ENCODE results near the gene LAD1. TPM values are rescaled to one million over a fixed set of nuclear protein-coding genes. Genes with fewer than 3 reads are reported as not detected.

LAD1 gene
- total and polyA plus RNA-seq, 2 of the 4 experiments (the other 2 are of a cell fraction): under 0.01 to 0.07 TPM

DNA sequence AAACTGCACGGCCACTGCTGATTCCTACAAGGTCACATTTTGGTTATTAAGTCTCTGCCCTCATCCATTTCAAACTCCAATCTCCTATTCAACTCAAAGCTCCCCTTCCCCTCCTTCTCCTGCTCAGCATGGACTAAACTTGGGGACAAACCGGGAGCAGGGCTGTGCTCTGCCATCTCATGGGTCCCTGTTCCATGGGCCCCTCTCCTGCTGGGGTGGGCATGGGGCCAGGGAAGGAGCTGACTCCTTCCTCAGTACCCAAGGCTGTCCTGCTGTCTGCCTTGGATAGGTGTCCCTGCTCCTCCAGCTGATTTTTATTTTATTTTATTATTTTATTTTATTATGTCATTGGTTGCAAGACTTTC, 48.8 kb downstream of the LAD1 start:
- H2BK5ac ChIP-seq (ENCODE audit: low read depth, low read length, poor library complexity, severe bottlenecking): no peak overlapping the region
- H4K20me1 ChIP-seq (ENCODE audit: insufficient read depth, low read length): no peaks in the 10 kb centered on the region
- ChIA-PET POLR2A (ENCODE audit: unreplicated experiment) (no interaction called here), CTCF (interaction anchor here (0.8 kb wide), 1 partner anchor 55 kb away, joined by 3 read pairs; no protein-coding TSS in a partner anchor)
- no peaks in the 10 kb centered on the region for H3K79me1 ChIP-seq (ENCODE audit: low read depth in 1 of 2, low read length in 2 of 2)
- no peak overlapping the region for H2AFZ ChIP-seq (replicated peaks; ENCODE audit: low read length, poor library complexity)
- ATAC-seq (ENCODE audit: low read depth) (no peak), DNase-seq (no peak)
- no peak overlapping the region for H2BK120ac ChIP-seq (ENCODE audit: low read depth, low read length)
- H3K9ac ChIP-seq (ENCODE audit: low read depth, low read length): no peak overlapping the region
- H2BK15ac ChIP-seq (ENCODE audit: low read depth, low read length): no peak overlapping the region
- no peak overlapping the region for H4K91ac ChIP-seq (ENCODE audit: insufficient read depth, low read depth, low read length)
- no peak overlapping the region for H2BK20ac ChIP-seq (ENCODE audit: low read depth, low read length)
- H4K5ac ChIP-seq (ENCODE audit: low read depth, low read length): no peak overlapping the region
- no peaks in the 10 kb centered on the region for H3K36me3 ChIP-seq (ENCODE audit: control insufficient read depth, insufficient read depth, low read length)
- no peak overlapping the region for H3K4me3 ChIP-seq (ENCODE audit: insufficient read depth, low read depth, low read length)
- no peak overlapping the region for H2AK5ac ChIP-seq (ENCODE audit: low read depth, low read length)
- H3K4ac ChIP-seq (ENCODE audit: low read depth, low read length): no peak overlapping the region
- H3K27ac ChIP-seq (ENCODE audit: insufficient read depth, low read length): no peak overlapping the region
- H3K23ac ChIP-seq (ENCODE audit: low read depth, low read length): no peak overlapping the region
- dilution Hi-C loops (cut with HindIII; ENCODE audit: low sequenced_read_pairs, unreplicated experiment) (no loop called here), intact Hi-C loops (cut with micrococcal nuclease) (no loop called here), in situ Hi-C loops (cut with MboI; ENCODE audit: low sequenced_read_pairs) (loop anchor here (5.0 kb wide), 1 partner anchor 88 kb away; no protein-coding TSS in a partner anchor)
- TF ChIP-seq SMC3 (IDR thresholded peaks at IDR 0.05; ENCODE audit: low read depth, low read length) (no peak), CHD1 (IDR thresholded peaks at IDR 0.05; ENCODE audit: low read depth, low read length) (no peak)
- TF ChIP-seq, protein P1, sequence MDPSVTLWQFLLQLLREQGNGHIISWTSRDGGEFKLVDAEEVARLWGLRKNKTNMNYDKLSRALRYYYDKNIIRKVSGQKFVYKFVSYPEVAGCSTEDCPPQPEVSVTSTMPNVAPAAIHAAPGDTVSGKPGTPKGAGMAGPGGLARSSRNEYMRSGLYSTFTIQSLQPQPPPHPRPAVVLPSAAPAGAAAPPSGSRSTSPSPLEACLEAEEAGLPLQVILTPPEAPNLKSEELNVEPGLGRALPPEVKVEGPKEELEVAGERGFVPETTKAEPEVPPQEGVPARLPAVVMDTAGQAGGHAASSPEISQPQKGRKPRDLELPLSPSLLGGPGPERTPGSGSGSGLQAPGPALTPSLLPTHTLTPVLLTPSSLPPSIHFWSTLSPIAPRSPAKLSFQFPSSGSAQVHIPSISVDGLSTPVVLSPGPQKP (IDR thresholded peaks at IDR 0.05; ENCODE audit: borderline replicate concordance, low read depth, low read length): no peak
- TF ChIP-seq, protein P2, sequence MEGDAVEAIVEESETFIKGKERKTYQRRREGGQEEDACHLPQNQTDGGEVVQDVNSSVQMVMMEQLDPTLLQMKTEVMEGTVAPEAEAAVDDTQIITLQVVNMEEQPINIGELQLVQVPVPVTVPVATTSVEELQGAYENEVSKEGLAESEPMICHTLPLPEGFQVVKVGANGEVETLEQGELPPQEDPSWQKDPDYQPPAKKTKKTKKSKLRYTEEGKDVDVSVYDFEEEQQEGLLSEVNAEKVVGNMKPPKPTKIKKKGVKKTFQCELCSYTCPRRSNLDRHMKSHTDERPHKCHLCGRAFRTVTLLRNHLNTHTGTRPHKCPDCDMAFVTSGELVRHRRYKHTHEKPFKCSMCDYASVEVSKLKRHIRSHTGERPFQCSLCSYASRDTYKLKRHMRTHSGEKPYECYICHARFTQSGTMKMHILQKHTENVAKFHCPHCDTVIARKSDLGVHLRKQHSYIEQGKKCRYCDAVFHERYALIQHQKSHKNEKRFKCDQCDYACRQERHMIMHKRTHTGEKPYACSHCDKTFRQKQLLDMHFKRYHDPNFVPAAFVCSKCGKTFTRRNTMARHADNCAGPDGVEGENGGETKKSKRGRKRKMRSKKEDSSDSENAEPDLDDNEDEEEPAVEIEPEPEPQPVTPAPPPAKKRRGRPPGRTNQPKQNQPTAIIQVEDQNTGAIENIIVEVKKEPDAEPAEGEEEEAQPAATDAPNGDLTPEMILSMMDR (conservative IDR thresholded peaks at IDR 0.05; ENCODE audit: low read depth, low read length): no peak
- TF ChIP-seq, protein P3, sequence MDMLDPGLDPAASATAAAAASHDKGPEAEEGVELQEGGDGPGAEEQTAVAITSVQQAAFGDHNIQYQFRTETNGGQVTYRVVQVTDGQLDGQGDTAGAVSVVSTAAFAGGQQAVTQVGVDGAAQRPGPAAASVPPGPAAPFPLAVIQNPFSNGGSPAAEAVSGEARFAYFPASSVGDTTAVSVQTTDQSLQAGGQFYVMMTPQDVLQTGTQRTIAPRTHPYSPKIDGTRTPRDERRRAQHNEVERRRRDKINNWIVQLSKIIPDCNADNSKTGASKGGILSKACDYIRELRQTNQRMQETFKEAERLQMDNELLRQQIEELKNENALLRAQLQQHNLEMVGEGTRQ (IDR thresholded peaks at IDR 0.05; ENCODE audit: low read depth, low read length): no peak
- no peak overlapping the region for H4K8ac ChIP-seq (ENCODE audit: low read depth in 2 of 2, low read length in 2 of 2)
- no peaks in the 10 kb centered on the region for H3K9me1 ChIP-seq (ENCODE audit: insufficient read depth, low read length)
- H2AK9ac ChIP-seq (replicated peaks; ENCODE audit: low read depth, low read length, poor library complexity): no peak overlapping the region
- H3K27me3 ChIP-seq (ENCODE audit: control insufficient read depth, insufficient read depth, low read length): peaks cover 55% of the 10 kb centered on the region
- no peak overlapping the region for H3K4me2 ChIP-seq (ENCODE audit: low read depth, low read length)
- no peaks in the 10 kb centered on the region for H3K4me1 ChIP-seq (ENCODE audit: control insufficient read depth, insufficient read depth, low read length)
- no peak overlapping the region for H3K14ac ChIP-seq (replicated peaks; ENCODE audit: low read depth, low read length)
- no peak overlapping the region for H3K56ac ChIP-seq (ENCODE audit: extremely low read depth, insufficient read depth, low read length)
- BruUV-seq (replicated peaks): no TSS peak
- no CpG with 5 or more reads among the region's 2 CpGs for WGBS, 2 experiments (ENCODE audit: extremely low coverage in 2 of 2, insufficient read length in 1 of 2)
- H3K18ac ChIP-seq (ENCODE audit: low read depth, low read length): no peak overlapping the region
- H3K9me3 ChIP-seq (ENCODE audit: control insufficient read depth, insufficient read depth, low read length): no peaks in the 10 kb centered on the region
